ENCODE measurements around the gene JAKMIP1.
"Not testable (repeated sequence)": the region's sequence is repeated elsewhere in the genome, so short reads cannot be mapped to it uniquely, and the experiment has no call there.

Gene JAKMIP1

GRCh38 chr4:6141021-6141420 lies 59.3 kb downstream of the JAKMIP1 start:
- not testable (repeated sequence) for DNase-seq

- DNase-seq, result no peak
Observed at GRCh38 chr4:6137747-6138135, 62.6 kb downstream of the JAKMIP1 start.

- DNase-seq, result no peak
Observed at GRCh38 chr4:6137027-6137746, 63.2 kb downstream of the JAKMIP1 start.

GRCh38 chr4:6134612-6135220 lies 65.6 kb downstream of the JAKMIP1 start:
- DNase-seq, result peak; percentile 43

- DNase-seq, result no peak
Observed at GRCh38 chr4:6132716-6133115, 67.6 kb downstream of the JAKMIP1 start.

GRCh38 chr4:6128221-6128850 lies 72.0 kb downstream of the JAKMIP1 start:
- no peak for DNase-seq

- DNase-seq, result no peak
Observed at GRCh38 chr4:6126971-6127745, 73.2 kb downstream of the JAKMIP1 start.

GRCh38 chr4:6125103-6125651 lies 75.2 kb downstream of the JAKMIP1 start:
- no peak for DNase-seq

- no peak for DNase-seq
Observed at GRCh38 chr4:6124386-6125102, 75.8 kb downstream of the JAKMIP1 start.

- no peak for DNase-seq
Observed at GRCh38 chr4:6123976-6124375, 76.4 kb downstream of the JAKMIP1 start.

- no peak for DNase-seq
Observed at GRCh38 chr4:6123541-6123940, 76.8 kb downstream of the JAKMIP1 start.

GRCh38 chr4:6123116-6123515 lies 77.2 kb downstream of the JAKMIP1 start:
- DNase-seq, result no peak

GRCh38 chr4:6122496-6122895 lies 77.9 kb downstream of the JAKMIP1 start:
- DNase-seq, result no peak

GRCh38 chr4:6121941-6122340 lies 78.4 kb downstream of the JAKMIP1 start:
- no peak for DNase-seq

GRCh38 chr4:6121276-6121850 lies 79.0 kb downstream of the JAKMIP1 start:
- no peak for DNase-seq

- DNase-seq, result no peak
Observed at GRCh38 chr4:6120361-6120760, 80.0 kb downstream of the JAKMIP1 start.

GRCh38 chr4:6119507-6120020 lies 80.8 kb downstream of the JAKMIP1 start:
- no peak for DNase-seq

- no peak for DNase-seq
Observed at GRCh38 chr4:6118201-6118600, 82.1 kb downstream of the JAKMIP1 start.

- no peak for DNase-seq
Observed at GRCh38 chr4:6116696-6117285, 83.6 kb downstream of the JAKMIP1 start.

- DNase-seq, result no peak
Observed at GRCh38 chr4:6115746-6116586, 84.4 kb downstream of the JAKMIP1 start.

- no peak for DNase-seq
Observed at GRCh38 chr4:6115342-6115741, 85.0 kb downstream of the JAKMIP1 start.
